NCI-H82 treated with DMSO at 0.1 percent for 48 hours (cell line): ENCODE measurements around the gene TANGO6.
"Not testable (repeated sequence)": the region's sequence is repeated elsewhere in the genome, so short reads cannot be mapped to it uniquely, and the experiment has no call there.

Experiments used
- DNase-seq: peaks from one replicate; lab custom pipeline; 2025; ENCODE audit not compliant: unreplicated experiment; lab: John Stamatoyannopoulos, UW

The TANGO6 gene

DNA sequence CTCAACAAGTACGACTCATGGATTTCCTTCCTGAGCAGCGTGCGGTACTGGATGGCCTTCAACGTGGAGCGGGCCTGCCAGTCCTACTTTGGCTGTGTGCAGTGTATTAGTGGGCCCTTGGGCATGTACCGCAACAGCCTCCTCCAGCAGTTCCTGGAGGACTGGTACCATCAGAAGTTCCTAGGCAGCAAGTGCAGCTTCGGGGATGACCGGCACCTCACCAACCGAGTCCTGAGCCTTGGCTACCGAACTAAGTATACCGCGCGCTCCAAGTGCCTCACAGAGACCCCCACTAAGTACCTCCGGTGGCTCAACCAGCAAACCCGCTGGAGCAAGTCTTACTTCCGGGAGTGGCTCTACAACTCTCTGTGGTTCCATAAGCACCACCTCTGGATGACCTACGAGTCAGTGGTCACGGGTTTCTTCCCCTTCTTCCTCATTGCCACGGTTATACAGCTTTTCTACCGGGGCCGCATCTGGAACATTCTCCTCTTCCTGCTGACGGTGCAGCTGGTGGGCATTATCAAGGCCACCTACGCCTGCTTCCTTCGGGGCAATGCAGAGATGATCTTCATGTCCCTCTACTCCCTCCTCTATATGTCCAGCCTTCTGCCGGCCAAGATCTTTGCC is 271.1 kb downstream of the TANGO6 start:
- no peak for DNase-seq

DNA sequence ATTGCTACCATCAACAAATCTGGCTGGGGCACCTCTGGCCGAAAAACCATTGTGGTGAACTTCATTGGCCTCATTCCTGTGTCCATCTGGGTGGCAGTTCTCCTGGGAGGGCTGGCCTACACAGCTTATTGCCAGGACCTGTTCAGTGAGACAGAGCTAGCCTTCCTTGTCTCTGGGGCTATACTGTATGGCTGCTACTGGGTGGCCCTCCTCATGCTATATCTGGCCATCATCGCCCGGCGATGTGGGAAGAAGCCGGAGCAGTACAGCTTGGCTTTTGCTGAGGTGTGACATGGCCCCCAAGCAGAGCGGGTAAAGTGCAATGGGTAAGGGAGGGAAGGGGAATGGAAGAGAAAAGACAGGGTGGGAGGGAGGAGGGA is 271.6 kb downstream of the TANGO6 start:
- no peak for DNase-seq

DNA sequence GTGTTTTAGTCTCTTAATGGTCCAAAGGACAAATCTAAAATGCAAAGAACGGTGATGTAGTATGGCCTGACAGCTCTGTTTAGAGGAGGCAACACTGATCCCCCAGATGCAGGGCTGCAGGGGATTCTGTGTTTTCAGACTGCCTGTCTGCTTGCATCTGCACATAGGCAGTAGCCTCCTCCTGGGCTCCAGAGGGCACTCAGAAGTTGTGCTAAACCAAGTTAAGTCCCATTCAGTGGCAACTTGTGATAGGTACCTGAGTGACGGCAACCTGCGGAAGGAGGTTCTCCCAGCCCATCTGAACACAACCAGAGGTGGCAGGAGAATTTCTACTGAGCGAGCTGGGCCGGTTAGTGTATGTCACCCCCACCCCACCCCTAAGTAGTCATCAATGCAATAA is 272.0 kb downstream of the TANGO6 start:
- DNase-seq: no peak

DNA sequence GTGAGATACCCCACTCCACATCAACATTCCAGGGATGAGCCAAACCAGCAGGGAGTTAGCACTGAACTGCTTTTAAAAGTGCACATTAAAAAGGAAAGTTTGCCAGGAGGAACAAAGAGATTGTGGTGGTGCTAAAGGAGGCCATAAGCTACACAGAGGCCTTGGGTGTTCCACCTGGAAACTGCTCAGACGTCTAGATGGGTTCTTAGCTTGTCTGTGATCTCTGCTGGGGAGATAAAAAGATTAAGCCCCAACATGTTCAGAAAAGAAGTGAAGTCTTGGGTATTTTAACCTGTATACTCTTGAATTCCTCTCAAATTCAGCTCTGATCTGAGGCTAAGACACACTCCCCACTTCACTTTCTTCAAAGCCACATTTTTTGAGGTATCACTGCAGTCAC is 272.5 kb downstream of the TANGO6 start:
- DNase-seq: no peak

DNA sequence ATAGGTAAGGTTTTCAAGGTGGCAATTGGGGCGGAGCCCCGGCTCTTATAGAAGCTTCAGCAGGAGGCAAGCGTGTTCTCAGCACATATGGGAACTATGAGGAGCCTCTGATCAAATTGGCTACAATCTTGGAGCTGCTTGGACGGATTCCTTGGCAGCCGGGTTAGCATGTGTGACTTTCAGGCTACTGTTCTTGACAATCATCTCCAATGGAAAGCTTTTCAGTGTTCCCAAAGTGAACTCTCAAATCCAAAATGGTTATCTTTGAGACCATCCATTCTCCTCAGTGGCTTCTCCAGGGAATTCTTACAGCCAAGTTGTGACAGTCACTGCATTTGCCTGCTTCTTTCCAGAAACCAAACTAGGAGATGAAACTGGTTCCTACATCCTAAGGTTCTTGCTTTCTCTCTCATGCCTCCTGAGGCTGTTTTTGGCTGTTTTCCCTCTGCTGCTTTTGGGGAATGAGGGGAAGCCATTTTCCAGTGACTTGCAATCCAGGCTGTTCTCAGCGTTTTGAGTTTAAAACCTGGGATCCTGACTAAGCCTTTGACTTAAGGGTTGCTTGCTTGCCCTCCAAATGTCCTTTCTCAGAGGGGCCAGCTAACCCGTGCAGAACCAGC is 273.0 kb downstream of the TANGO6 start:
- no peak for DNase-seq

DNA sequence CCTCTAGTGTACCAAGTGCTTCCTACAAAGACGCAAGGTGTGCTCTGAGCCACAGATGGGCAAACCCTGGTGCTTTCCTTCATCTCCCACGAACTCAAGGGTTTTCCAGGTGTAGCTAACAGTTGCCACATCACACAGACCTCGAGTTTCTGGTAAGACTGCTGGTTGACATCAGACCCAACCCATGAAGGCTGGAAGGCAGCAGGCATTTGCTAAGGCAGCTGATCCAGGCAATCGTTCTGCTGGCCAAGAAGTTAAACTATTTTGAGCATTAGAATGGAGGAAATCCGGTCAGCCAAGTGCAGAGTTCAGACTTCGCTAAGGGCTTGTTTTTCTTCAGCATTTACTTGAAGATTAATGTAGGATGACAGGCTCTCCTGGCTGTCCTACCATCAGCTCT is 273.6 kb downstream of the TANGO6 start:
- no peak for DNase-seq

DNA sequence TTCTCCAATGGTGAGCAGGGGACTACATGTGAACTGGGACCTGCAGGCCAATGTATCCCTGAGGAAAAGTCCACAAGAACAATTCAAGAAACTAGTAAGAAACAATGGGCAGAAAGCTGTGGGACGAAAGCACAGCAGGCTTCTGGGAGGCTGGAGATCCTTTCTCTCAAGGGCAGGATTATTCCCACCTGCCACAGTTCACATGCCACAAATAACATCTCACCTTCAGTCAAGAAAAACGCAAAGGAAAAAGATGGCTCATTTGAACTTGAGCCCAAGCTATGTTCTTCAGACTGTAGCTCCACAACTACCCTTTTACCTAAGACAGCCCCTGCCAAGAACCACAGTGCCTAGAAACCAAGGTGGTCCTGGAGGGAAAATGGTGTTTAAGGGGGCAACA is 275.1 kb downstream of the TANGO6 start:
- no peak for DNase-seq

DNA sequence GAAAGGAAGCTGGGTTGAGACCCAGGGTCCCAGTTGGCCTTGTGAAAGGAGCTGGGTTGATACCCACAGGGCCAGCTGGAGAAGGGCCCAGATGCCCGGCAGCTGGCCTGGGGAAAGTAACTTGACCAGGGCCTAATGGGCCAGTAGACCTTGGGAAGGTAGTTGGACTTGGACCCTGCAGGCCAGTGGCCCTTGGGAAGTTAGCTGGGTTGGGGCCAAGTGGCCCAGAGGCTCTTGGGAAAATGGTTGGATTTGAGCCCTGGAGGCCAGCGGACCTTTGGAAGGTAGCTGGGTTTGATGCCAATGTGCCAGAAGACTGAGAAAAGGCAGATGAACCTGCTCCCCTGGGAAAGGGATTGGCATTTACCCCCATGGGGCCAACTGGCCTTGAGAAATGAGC is 275.7 kb downstream of the TANGO6 start:
- no peak for DNase-seq

DNA sequence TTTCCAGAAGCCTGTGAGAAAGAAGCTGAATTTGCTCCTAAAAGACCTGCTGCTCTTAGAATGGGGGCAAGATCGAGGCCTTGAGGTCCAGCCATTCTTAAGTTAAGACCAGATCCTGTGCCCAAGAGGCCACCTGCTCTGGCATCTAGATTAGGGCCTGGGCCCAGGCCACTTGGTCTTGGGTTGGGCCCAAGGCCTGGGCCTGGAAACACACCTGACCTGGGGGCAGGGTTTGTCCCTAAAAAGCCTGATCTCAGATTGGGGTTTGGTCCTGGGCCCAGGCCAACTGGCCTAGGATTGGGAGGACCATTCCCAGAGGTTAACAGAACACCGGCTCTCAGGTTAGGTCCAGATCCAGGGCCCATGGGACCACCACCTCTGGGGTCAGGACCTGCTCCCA is 276.2 kb downstream of the TANGO6 start:
- DNase-seq: no peak

DNA sequence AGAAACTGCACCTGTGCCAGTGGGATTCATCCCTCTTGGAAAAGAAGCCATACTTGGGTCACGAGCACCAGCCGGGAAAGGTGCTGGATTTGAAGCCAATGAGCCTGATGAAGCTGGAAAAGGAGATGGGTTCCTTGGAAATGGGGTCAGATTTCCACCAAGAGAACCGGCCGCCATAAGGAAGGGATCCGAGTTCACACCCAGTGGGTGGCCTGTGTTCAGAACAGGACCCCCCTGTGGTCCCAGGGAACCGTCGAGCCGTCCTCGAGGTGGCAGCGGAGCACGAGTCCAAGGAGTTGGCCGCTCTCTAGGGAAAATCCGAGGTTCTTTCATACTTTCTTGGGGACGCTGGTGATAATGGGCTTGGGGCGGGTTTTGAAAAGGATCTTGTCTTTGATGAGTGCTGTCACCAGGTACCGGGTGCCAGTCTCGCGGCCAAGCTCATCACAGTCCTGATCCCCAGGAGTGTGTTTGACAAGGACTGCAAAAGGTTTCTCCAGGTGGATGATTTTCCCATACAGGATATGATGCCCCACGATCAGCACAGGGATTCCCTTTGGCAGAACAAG is 276.8 kb downstream of the TANGO6 start:
- no peak for DNase-seq

DNA sequence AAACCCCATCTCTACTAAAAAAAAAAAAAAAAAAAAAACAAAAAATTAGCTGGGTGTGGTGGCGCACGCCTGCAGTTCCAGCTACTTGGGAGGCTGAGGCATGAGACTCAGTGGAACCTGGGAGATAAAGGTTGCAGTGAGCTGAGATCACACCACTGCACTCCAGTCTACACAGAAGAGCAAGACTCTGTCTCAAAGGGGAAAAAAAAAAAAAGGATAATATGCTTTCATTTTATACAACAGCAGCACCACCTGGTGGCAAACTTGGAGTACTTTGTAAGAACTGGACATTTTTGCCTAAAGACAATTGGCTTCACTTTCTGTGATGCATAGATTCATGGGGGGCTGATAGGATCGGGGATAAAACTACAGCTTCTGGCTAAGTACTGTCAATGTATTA is 280.6 kb downstream of the TANGO6 start:
- peak; percentile 25 for DNase-seq

DNA sequence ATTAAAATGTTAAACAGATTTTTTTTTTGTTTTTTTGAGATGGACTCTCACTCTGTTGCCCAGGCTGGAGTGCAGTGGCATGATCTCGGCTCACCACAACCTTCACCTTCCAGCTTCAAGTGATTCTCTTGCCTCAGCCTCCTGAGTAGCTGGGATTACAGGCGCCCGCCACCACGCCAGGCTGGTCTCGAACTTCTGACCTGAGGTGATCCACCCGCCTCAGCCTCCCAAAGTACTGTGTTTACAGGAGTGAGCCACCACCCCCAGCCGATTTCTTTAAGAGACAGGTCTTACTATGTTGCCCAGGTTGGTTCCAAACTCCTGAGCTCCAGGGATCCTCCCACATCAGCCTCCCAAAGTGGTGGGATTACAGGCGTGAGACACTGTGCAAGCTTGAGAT is 281.1 kb downstream of the TANGO6 start:
- DNase-seq: not testable (repeated sequence)

DNA sequence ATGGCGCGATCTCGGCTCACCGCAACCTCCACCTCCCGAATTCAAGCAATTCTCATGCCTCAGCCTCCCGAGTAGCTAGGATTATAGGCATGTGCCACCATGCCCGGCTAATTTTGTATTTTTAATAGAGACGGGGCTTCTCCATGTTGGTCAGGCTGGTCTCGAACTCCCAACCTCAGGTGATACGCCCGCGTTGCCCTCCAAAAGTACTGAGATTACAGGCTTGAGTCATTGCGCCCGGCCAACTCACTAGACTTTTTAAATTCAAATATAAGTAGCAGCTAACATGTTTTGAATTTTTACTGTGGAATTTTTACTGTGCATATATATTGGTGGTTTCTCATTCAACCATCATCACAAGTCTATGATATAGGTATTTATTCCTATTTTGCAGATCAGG is 281.6 kb downstream of the TANGO6 start:
- DNase-seq: not testable (repeated sequence)

DNA sequence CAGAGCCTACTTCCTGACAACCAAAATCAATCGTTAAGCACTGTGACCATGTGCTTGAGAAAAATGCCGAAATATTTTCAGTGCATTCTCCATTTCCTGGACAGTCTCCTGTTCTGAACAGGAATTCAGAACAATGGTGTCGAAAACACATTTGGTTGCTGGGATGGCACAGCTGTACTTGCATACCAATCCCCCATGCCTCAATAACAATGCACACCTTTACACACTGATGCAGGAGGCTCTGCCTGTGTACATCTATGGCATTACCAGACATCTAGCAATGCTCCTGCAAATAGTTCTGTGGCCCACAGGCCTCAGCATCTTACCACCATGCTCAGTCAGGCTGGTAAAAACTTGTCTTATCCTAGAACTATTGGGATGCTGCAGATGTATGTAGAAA is 282.9 kb downstream of the TANGO6 start:
- no peak for DNase-seq

DNA sequence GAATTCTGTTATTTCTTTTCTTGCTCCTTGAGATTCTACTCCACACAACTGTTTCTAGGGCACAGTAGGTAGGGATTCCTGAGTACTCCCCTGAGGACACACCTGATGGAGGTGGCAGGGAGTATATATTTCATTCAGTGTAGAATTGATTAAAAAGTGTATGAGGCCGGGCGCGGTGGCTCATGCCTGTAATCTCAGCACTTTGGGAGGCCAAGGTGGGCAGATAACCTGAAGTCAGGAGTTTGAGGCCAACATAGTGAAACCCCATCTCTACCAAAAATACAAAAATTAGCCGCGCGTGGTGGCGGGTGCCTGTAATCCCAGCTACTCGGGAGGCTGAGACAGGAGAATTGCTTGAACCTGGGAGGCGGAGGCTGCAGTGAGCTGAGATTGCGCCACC is 283.5 kb downstream of the TANGO6 start:
- not testable (repeated sequence) for DNase-seq

DNA sequence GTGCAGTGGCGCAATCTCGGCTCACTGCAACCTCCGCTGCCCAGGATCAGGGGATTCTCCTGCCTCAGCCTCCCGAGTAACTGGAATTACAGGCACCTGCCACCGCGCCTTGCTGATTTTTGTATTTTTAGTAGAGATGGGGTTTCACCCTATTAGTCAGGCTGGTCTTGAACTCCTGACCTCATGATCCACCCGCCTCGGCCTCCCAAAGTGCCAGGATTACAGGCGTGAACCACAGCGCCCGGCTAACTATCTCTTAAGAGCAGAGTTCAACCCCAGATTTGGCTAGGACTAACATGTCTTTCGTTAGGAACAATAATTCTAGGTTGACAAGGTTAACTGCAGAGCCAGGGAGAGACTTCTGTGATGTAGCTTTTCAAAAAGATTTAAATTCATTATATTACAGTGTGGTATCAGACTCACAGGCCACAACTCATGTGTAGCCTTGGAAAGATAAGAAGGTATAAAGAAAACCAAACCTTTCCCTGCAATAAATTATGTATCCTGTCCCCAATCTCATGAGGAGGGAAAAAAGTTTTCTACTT is 284.7 kb downstream of the TANGO6 start:
- DNase-seq: no peak

DNA sequence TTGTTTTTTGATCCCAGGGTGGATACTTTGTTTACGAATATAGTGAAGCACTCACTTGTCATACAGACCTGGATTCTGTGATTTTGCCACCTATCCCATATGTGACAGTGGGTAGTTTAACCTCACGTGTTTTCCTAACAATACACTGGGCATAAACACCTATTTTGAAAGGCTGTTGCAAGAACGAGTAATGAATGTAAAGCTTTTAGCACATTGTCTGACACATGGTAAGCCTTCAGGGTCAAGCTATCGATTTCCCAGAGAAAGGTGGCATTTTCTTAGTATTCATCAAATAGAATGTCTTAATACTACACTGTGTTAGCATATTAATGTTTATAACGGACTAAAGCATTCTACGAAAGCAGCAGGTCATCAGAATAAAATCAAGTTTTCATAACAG is 287.1 kb downstream of the TANGO6 start:
- DNase-seq: no peak

DNA sequence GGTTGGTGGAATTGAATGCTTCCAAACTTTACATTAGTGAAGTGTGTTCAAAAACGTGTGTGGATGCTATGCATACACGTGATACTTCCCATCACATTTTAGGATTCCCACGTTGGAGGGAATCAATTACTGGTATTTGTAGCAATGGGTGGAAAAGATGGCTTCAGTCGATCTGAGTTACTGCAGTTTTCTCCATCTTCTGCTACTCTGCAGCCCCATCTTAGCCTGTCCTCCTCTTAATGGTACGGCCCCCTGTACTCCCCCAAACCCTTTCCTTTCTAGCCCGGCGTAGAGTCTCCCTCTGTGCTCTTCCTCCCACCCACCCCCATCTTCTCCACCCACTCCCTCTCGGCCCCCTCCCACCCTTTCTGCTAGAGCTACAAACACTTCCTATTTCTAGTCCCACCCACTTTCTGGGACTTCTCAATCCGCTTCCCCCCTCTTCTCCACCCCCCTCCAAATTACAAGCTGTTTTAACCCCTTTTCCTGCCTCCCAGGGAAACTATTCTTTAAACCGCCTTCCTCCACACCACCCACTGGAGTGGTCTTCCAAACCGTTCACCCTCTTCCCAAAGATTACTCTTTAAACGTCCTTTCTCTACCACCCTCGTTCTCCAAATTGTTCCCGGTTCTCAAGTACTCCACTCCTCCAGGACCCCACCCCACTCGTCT is 288.0 kb downstream of the TANGO6 start:
- peak; percentile 77 for DNase-seq

DNA sequence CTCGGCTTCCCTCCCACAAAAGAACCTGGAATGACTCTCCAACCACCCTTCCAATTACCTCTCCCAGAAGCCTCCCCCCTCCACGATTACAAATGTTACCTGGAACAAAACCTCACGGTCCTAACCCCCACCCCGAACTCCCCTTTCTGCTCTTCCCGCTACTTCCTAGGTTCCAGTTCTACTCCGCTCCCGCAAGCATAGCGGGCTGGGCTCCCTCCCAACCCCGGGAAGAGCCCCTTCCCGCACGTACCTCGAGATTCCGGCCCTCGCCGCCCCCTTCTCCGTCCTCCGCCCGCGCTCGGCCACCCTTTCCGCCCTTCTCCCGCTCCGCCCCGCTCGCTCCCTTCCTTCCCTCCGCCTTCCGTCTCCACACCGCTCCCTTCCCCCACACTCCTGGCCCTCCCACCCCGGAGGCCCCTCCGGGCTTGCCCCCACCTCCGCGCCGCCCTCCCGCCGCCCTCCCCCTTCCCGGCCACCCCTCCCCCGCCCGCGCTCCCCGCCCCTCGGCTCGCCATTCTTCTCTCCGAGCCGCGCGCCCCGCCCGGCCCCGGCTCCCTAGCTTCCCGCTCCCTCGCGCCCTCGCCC is 288.6 kb downstream of the TANGO6 start:
- peak; percentile 33 for DNase-seq

DNA sequence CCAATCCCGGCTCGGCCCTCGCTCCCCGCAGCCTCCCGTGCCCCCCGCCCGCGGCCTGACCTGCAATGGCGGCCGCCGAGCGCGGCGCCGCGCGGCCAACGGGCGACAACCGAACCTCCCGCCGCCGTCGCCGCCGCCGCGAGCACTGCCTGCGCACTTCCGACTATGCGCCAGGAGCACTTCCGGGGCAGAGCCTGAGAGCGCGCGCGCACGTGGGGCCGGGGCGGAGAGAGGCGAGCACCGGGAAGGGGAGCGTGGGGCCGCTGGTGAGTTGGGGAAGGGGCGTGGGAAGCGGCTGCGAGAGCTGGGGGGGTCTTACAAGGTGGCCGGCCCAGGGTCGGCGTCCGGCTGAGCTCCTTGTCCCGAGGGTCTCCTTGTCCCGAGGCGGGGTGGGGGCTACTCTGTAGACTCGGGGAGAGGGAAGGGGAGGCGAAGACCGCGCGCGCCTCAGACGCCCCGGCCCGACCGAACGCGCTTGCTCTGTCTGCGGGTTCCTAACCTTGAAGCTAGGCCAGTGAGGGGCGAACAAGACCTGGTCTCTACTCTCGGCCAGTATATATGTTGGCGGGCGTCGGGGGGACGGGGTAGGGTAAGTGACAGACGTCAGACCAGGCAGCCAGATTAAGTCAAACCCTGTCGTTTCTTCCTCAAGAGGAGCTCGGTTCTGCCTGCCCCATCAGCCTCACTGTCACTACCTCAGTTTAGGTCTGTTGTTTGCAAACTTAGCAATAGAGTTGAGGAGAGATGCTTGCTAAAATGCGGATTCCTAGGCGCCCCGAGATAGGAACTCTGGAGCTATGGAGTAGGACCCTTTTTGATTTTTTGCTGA is 289.3 kb downstream of the TANGO6 start, which contains the start of the genes CHTF8 and UTP4:
Gene CHTF8 (minus strand): TSS at position 165 of the 829 bp plus-strand sequence. CDS start 11,130 bp downstream, outside the sequence.
Gene UTP4 (plus strand): TSS at position 226 of the 829 bp plus-strand sequence. CDS start 811 bp downstream, outside the sequence.
- peak; percentile 30 for DNase-seq
